Parathyroid adenoma (tissue), 2 donors: ENCODE results near the gene GSTO1.

Experiments
- H2AFZ ChIP-seq: fragments of 300-600 bp; sonication (generic); one replicate; pipeline ENCODE4 v1.7.0; 2017; ENCODE audit warnings: antibody characterized with exemption, mild to moderate bottlenecking
- H3K27ac ChIP-seq: fragments of 300-600 bp; sonication (generic); one replicate; pipeline ENCODE4 v1.7.0; 2017
- H3K27me3 ChIP-seq: fragments of 300-600 bp; sonication (generic); one replicate; pipeline ENCODE4 v1.7.0; 2017; ENCODE audit warnings: low read length; ENCODE audit not compliant: control insufficient read depth, insufficient read depth
- H3K36me3 ChIP-seq: fragments of 300-600 bp; sonication (generic); one replicate; pipeline ENCODE4 v1.7.0; 2017; ENCODE audit warnings: low read length; ENCODE audit not compliant: control insufficient read depth, insufficient read depth
- H3K4me1 ChIP-seq: fragments of 300-600 bp; sonication (generic); one replicate; pipeline ENCODE4 v1.7.0; 2017; ENCODE audit warnings: control low read depth
- H3K4me2 ChIP-seq: fragments of 300-600 bp; sonication (generic); one replicate; pipeline ENCODE4 v1.7.0; 2017; ENCODE audit warnings: low read length
- H3K4me3 ChIP-seq: fragments of 300-600 bp; sonication (generic); one replicate; pipeline ENCODE4 v1.7.0; 2017; ENCODE audit warnings: low read depth, low read length
- H3K79me2 ChIP-seq: fragments of 300-600 bp; sonication (generic); one replicate; pipeline ENCODE4 v1.7.0; 2017; ENCODE audit warnings: control low read depth
- H3K9ac ChIP-seq: fragments of 300-600 bp; sonication (generic); one replicate; pipeline ENCODE4 v1.7.0; 2017; ENCODE audit warnings: mild to moderate bottlenecking
- H3K9me3 ChIP-seq: fragments of 300-600 bp; sonication (generic); one replicate; pipeline ENCODE4 v1.7.0; 2017; ENCODE audit warnings: low read length; ENCODE audit not compliant: control insufficient read depth
- CTCF ChIP-seq: fragments of 300-600 bp; sonication (generic); IDR thresholded peaks from one replicate; pipeline ENCODE4 v1.7.0; 2017; ENCODE audit warnings: antibody characterized with exemption, mild to moderate bottlenecking
- donor health status: primary hyperparathyroidism.

GSTO1 gene

DNA sequence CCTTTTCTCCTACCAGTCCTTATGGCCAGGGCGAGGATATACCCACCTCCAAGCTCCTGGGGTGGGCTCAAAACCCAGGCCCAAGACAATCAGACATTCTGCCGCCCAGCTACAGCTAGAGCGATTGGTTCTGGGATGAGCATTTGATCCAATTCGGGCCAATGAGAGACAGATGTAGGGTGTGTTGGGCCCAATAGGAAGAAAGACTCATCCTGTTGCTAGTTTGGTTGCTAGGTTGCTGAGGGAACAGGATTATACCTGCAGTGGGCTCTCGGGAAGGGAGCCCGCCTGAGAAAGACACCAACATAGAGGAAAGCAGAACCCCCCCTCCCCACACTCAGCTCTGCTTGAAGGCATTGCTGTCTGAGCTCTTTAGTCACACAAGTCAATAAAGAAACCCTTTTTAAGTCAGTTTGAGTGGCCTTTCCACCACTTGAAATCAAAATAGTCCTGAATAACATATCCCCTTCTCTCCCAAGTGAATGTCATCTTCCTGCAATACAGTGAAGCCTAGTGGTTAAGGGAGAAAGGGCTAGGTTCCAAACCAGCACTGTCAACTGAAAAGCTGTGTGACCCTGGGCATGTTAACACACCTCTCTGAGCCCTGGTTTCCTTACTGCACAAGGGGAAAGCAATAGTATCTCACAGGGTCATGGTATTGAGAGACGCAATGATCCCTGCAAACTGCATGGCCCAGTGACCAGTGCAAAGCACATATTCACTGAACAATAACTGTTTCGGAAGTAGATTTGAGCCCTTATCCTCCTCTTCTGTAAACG is 61.8 kb downstream of the GSTO1 start:
- no peaks in the 10 kb centered on the region for H3K9me3 ChIP-seq
- H3K4me2 ChIP-seq = no peak overlapping the region
- no peak overlapping the region for H3K4me3 ChIP-seq
- H3K27me3 ChIP-seq = no peaks in the 10 kb centered on the region
- H3K36me3 ChIP-seq = no peaks in the 10 kb centered on the region
- no peak overlapping the region for H3K27ac ChIP-seq
- H3K9ac ChIP-seq = no peak overlapping the region
- no peaks in the 10 kb centered on the region for H3K4me1 ChIP-seq
- no peak for TF ChIP-seq CTCF
- peaks cover 2% of the 10 kb centered on the region for H3K79me2 ChIP-seq
- H2AFZ ChIP-seq = no peak overlapping the region
